Skeletal muscle satellite cell (primary cell): ENCODE measurements around the gene ORMDL3.
"Not testable (repeated sequence)": the region's sequence is repeated elsewhere in the genome, so short reads cannot be mapped to it uniquely, and the experiment has no call there.

Experiments used
- H3K27me3 ChIP-seq: 2 replicates; pipeline ENCODE4 v1.7.0; 2013; ENCODE audit warnings: low read length; ENCODE audit not compliant: control insufficient read depth, insufficient read depth
- H3K36me3 ChIP-seq: 2 replicates; pipeline ENCODE4 v1.7.0; 2013; ENCODE audit warnings: mild to moderate bottlenecking, control low read depth, low read length; ENCODE audit not compliant: insufficient read depth
- H3K4me1 ChIP-seq: 2 replicates; pipeline ENCODE4 v1.7.0; 2013; ENCODE audit warnings: low read length; ENCODE audit not compliant: control insufficient read depth, insufficient read depth
- H3K4me2 ChIP-seq: 2 replicates; pipeline ENCODE4 v1.7.0; 2013; ENCODE audit warnings: mild to moderate bottlenecking, low read length
- H3K4me3 ChIP-seq: 2 replicates; pipeline ENCODE4 v1.7.0; 2013; ENCODE audit warnings: low read length
- H3K9ac ChIP-seq: 2 replicates; pipeline ENCODE4 v1.7.0; 2013; ENCODE audit warnings: mild to moderate bottlenecking, low read depth, low read length, moderate library complexity
- H3K9me3 ChIP-seq: replicated peaks from 2 replicates; pipeline ENCODE4 v1.7.0; 2013; ENCODE audit warnings: mild to moderate bottlenecking, control low read depth, low read length

ORMDL3 gene

GRCh38 chr17:39898088-39898487 lies 29.3 kb downstream of the ORMDL3 start:
- Histone ChIP-seq H3K4me2 (no peak overlapping the region), H3K4me3 (no peak overlapping the region), H3K9ac (no peak overlapping the region), H3K36me3 (no peaks in the 10 kb centered on the region), H3K27me3 (peaks cover 13% of the 10 kb centered on the region), H3K9me3 (no peaks in the 10 kb centered on the region), H3K4me1 (no peaks in the 10 kb centered on the region)

- no peaks in the 10 kb centered on the region for H3K9me3 ChIP-seq
- H3K36me3 ChIP-seq = no peaks in the 10 kb centered on the region
- no peaks in the 10 kb centered on the region for H3K4me1 ChIP-seq
- H3K27me3 ChIP-seq = peaks cover 23% of the 10 kb centered on the region
- no peak overlapping the region for H3K4me3 ChIP-seq
- H3K4me2 ChIP-seq = no peak overlapping the region
- H3K9ac ChIP-seq = no peak overlapping the region
Observed at GRCh38 chr17:39894681-39895376, 32.6 kb downstream of the ORMDL3 start.

- Histone ChIP-seq H3K4me1 (no peaks in the 10 kb centered on the region), H3K36me3 (no peaks in the 10 kb centered on the region), H3K9ac (no peak overlapping the region), H3K4me3 (no peak overlapping the region), H3K27me3 (peaks cover 51% of the 10 kb centered on the region), H3K9me3 (no peaks in the 10 kb centered on the region), H3K4me2 (no peak overlapping the region)
Observed at GRCh38 chr17:39889200-39889599, 38.2 kb downstream of the ORMDL3 start.

GRCh38 chr17:39887078-39887477 lies 40.3 kb downstream of the ORMDL3 start:
- H3K9ac ChIP-seq = no peak overlapping the region
- H3K4me1 ChIP-seq = no peaks in the 10 kb centered on the region
- H3K36me3 ChIP-seq = no peaks in the 10 kb centered on the region
- peaks cover 46% of the 10 kb centered on the region for H3K27me3 ChIP-seq
- no peaks in the 10 kb centered on the region for H3K9me3 ChIP-seq
- no peak overlapping the region for H3K4me3 ChIP-seq
- H3K4me2 ChIP-seq = no peak overlapping the region

GRCh38 chr17:39886102-39886501 lies 41.3 kb downstream of the ORMDL3 start:
- not testable (repeated sequence) for H3K36me3 ChIP-seq, H3K4me1 ChIP-seq, H3K4me2 ChIP-seq, H3K4me3 ChIP-seq, H3K9ac ChIP-seq, H3K9me3 ChIP-seq
- peaks cover 51% of the 10 kb centered on the region for H3K27me3 ChIP-seq

- Histone ChIP-seq H3K36me3 (no peaks in the 10 kb centered on the region), H3K4me1 (no peaks in the 10 kb centered on the region), H3K9me3 (peaks cover 6% of the 10 kb centered on the region), H3K9ac (no peak overlapping the region), H3K4me3 (no peak overlapping the region), H3K27me3 (peaks cover 61% of the 10 kb centered on the region), H3K4me2 (no peak overlapping the region)
Observed at GRCh38 chr17:39872751-39873150, 54.6 kb downstream of the ORMDL3 start.

- H3K36me3 ChIP-seq = no peaks in the 10 kb centered on the region
- no peak overlapping the region for H3K4me2 ChIP-seq
- H3K9ac ChIP-seq = no peak overlapping the region
- no peaks in the 10 kb centered on the region for H3K4me1 ChIP-seq
- peaks cover 6% of the 10 kb centered on the region for H3K9me3 ChIP-seq
- H3K4me3 ChIP-seq = no peak overlapping the region
- H3K27me3 ChIP-seq = peaks cover 61% of the 10 kb centered on the region
Observed at GRCh38 chr17:39871801-39872200, 55.6 kb downstream of the ORMDL3 start.
